ENCODE results near the gene OR5H15. TPM values are rescaled to one million over a fixed set of nuclear protein-coding genes. Genes with fewer than 3 reads are reported as not detected.
"Not testable (repeated sequence)": the region's sequence is repeated elsewhere in the genome, so short reads cannot be mapped to it uniquely, and the experiment has no call there.

The OR5H15 gene
- total RNA-seq (2014; rRNA removed; shearing (Covaris generic)) = not detected in 2 replicates

DNA sequence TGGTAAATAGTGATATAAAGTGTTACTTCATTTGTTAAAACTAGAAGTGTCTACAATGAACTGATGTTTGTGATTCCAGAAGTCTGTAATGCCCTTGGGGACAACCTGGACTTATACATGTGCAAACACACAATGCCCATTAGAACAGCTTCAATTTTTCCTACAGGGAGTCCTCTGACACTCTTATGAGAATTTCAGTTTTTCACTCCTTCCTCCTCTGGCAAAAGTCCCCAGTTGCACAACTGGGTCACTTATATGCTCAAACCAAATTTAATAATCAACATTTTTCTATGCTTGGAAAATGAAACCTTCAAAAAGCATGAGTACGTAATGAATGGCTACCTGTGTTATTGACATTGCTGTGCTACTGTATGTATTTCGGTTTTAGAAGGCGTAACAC, at the start of gene OR5H15:
TSS of gene OR5H15 (plus strand) at position 301 of the 400 bp plus-strand sequence. CDS start 2,004 bp downstream, outside the sequence.
- DNase-seq (ENCODE audit: low spot score) = no peak

DNA sequence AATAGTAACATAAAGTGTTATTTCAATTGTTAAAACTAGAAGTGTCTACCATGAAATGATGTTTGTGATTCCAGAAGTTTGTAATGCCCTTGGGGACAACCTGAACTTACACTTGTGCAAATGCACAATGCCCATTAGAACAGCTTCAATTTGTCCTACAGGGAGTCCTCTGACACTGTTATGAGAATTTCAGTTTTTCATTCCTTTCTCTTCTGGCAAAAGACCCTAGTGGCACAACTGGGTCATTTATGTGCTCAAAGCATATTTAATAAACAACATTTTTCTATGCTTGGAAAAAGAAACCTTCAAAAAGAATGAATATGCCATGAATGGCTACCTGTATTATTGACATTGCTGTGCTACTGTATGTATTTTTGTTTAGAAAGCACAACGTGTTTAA, 36.1 kb upstream of the OR5H15 start, which contains the start of gene OR5H1:
TSS of gene OR5H1 (plus strand) at position 301 of the 400 bp plus-strand sequence. CDS start 1,977 bp downstream, outside the sequence.
- no peak for DNase-seq (ENCODE audit: low spot score)

DNA sequence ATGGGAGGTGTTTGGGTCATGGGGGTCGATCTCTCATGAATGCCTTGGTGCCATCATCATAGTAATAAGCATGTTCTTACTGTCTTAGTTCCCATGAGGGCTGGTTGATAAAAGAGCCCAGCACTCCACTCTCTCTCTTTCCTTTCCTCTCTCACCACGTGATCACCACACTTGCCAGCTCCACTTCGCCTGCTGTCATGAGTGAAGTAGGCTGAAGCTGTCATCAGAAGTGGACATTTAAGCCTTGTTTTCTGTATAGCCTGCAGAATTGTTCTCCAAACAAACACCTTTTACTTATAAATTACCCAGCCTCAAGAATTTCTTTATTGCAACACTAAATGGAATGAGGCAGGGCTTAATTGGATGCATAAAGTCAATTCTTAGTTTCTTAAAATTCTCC, 29.9 kb upstream of the OR5H15 start:
- no peak for DNase-seq (ENCODE audit: low spot score)

DNA sequence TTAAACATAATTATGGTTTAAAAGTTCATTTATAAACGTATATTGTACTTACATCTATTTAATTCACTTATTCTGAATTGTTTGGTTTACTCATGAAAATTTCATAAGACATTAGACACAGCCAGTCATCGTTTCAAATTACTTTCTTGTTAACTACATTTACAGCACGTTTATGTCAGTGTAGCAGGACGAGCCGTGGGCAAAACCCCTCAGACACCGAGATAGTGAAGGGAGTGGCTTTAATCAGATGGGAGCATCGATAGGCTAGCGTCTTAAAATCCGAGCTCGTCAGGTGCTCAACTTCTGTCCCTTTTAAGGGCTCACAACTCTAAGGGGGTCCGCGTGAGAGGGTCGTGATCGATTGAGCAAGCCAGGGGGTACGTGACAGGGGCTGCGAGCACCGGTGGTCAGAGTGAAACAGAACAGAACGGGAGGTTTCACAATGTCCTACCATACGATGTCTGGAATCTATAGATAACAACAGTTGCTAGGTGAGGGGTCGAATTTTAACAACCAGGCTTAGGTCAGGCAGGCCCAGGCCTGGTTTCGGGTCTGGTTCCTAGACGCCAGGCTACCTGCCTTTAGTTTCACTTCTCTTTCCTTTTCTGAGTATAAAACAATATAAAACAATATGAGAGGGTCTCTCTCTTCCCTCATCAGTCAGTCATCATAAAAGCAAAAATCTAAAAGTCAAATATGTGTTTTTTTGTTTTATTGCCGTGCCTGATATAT, 28.5 kb upstream of the OR5H15 start:
- DNase-seq (ENCODE audit: low spot score) = not testable (repeated sequence)

DNA sequence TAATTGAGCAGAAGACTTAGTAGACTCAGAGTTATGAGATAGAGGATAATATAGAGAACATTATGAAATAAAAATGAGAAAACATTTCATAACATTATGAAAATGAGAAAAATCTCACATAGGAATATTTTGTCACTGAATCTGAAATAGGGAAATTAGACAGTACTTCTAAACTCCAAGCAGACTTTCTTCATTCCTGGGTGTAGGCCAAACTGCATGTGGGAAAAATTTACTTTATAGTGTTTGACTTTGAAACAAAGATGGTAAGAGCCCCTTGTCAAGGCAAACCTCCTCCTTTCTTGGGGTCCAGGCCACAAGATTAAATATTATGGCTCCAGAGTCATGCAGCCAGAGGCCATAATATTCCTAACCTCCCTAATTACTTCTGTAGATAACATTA, 26.0 kb upstream of the OR5H15 start:
- no peak for DNase-seq (ENCODE audit: low spot score)

DNA sequence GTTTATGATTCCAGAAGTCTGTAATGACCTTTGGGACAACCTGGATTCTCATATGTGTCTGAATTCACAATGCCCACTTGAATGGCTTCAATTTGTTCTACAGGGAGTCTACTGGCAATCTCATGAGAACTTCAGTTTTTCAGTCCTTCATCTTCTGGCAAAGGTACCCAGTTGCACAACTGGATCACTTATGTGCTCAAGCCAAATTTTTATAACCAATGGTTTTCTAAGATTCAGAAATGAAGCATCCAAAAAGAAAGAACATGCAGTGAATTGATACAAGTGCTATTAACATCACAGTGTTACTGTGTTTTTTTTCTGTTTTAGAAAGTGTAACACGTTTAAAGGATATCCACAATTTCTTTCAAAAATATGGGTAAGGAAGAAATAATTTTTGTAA, 19.3 kb upstream of the OR5H15 start, which contains the start of gene OR5H14:
TSS of gene OR5H14 (plus strand) at position 301 of the 400 bp plus-strand sequence. CDS start 1,907 bp downstream, outside the sequence.
- no peak for DNase-seq (ENCODE audit: low spot score)

DNA sequence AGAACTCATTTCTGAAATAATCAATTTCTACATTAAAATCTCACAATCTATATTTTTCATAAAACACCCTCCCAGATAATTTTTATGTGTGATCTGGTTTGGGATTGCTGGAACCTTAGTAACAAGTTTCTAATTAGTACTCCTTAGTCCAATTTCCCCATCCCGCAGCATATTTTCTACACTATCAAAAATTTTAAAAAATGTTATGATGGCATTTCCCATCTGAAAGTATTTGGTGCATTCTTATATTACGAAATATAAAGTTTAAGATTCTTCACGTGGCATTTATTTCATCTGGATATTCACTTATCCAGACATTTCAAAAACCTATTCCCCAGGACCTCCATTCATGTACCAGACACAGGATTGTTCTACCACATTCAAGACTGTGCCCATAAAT, 17.7 kb upstream of the OR5H15 start:
- no peak for DNase-seq (ENCODE audit: low spot score)

DNA sequence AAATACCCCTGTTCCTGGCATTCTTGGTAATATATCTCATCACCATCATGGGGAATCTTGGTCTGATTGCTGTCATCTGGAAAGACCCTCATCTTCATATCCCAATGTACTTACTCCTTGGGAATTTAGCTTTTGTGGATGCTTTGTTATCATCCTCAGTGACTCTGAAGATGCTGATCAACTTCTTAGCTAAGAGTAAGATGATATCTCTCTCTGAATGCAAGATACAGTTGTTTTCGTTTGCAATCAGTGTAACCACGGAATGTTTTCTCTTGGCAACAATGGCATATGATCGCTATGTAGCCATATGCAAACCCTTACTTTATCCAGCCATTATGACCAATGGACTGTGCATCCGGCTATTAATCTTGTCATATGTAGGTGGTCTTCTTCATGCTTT, 17.0 kb upstream of the OR5H15 start:
- DNase-seq (ENCODE audit: low spot score) = not testable (repeated sequence)

DNA sequence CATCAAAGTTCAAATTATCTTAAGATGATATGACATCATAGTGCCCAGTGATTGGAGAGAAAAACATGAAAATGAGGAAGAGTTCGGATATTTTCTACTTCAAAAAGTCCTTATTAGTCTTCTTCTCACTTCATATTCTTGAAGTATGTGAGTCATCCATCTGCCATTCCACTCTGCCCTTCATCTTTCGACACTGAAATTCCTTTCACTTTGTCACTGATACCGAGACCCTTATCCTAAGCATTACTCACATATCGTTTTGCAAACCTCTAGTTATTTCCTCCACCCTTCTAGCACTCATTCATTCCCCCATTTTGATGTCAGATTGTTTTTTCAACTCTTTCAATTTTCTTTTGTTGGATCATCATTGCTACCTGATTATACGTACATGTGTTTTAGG, 15.3 kb upstream of the OR5H15 start:
- DNase-seq (ENCODE audit: low spot score) = no peak

DNA sequence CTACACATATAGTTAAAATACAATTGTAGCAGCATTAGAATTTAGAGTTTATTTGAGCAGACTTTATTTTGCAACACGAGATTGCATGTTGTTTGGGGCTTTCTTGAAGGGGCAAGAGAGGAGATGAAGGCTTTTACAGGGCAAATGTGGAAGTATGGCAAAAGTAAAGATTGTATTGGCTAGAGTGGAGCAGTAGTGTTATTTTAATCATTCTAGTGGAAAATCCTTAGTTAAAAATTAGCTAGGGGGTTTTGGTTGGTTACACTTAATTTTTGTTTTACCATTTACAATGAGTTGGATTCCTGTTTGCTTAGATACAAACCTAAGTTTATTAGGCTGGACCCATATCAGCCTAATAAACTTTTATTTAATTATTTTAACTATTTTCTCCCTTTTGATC, 4.6 kb downstream of the OR5H15 start:
- DNase-seq (ENCODE audit: low spot score) = no peak

DNA sequence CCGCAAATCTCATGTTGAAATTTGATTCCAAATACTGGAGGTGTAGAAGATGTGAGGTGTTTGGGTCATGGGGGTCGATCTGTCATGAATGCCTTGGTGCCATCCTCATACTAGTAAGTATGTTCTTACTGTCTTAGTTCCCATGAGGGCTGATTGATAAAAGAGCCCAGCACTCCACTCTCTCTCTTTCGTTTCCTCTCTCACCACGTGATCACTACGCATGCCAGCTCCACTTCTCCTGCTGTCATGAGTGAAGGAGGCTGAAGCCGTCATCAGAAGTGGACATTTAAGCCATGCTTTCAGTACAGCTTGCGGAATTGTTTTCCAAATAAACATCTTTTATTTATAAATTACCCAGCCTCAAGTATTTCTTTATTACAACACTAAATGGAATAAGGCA, 6.1 kb downstream of the OR5H15 start:
- DNase-seq (ENCODE audit: low spot score) = no peak

DNA sequence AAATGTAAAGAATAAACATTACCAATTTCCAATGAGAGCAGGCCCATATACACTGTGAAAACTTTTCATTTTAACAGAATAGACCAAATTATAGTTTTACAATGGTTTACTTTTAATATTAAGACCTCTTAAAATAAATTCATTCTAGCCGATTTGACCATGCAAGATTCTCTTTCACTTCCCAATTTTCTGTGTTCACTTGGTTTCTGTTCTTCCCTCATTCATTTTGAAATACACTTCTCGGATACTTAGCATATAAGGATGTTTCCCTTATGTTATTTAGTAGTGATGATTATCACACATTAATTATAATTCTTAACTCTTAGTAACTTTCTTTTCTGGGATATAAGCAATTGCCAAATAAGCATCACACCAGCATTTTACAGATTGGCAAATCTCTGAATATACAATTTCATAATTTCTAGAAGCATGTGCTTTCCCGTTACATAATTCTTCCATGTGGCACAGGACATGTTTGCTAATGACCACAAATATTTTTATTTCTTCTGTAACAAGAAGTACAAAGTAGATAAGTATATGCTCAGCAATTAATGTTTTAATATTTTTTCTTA, 13.9 kb downstream of the OR5H15 start:
- no peak for DNase-seq (ENCODE audit: low spot score)

DNA sequence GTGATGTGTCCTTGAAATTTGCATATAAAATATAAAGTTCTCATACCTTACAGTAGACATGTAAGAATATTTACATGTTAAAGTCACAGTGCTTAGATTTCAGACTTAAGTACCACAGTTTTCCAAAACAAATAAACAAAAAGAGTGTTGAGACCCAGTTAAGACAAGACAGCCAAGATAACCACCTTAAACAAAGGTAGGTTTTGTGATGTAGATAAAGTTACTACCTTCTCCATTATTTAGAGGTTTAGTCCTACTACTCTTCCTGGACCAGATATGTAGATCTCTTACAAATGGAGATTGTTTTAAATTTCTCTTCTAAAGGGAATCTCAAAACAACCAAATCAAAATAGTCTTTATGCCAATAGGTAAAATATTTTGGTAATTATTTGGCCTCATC, 15.7 kb downstream of the OR5H15 start:
- DNase-seq (ENCODE audit: low spot score) = no peak

DNA sequence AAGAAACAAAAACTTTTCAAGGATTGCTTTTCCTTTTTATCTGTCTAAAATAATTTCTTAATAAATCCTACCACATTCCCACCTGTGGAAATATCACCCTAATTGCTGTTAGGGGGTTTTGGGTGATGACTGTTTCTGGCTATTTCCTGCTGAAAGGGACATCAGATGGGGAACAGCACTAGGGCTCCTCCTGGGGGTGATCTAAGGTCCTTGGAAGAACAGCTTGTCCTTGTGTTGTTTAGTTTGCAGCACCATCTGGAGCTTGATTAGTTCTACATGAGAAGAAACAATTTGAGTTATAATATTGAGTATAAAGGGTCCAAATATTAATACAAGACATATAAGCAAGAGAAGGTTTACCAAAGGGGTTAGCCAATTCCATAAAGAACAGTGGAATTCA, 18.7 kb downstream of the OR5H15 start:
- DNase-seq (ENCODE audit: low spot score) = peak; percentile 18

DNA sequence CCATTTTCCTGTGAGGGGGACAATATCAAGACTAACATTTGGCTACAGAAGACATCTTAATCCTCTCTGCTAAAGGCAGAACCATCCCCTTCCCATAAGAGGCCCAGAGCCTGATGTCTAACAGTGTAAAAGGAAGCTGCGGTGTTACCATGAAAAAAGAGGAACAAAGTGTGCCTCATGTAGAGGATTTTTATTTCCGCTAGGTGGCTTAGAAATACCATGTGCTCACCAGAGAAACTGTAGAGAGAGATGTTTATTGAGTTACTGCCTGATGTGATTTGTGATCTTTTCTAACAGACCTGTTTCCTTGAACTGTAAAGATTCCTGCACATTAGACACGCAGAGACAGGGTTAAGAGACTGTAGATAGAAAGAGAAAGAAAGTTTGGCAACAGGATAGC, 22.0 kb downstream of the OR5H15 start:
- DNase-seq (ENCODE audit: low spot score) = peak; percentile 41

DNA sequence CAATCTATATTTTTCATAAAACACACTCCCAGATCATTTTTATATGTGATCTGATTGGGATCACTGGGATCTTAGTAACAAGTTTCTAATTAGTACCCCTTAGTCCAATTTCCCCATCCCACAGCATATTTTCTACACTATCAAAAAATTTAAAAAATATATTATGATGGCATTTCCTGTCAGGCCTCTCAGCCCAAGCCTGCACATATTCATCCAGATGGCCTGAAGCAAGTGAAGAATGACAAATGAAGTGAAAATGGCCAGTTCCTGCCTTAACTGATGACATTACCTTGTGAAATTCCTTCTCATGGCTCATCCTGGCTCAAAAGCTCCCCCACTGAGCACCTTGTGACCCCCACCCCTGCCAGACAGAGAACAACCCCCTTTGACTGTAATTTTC, 24.4 kb downstream of the OR5H15 start:
- DNase-seq (ENCODE audit: low spot score) = not testable (repeated sequence)

DNA sequence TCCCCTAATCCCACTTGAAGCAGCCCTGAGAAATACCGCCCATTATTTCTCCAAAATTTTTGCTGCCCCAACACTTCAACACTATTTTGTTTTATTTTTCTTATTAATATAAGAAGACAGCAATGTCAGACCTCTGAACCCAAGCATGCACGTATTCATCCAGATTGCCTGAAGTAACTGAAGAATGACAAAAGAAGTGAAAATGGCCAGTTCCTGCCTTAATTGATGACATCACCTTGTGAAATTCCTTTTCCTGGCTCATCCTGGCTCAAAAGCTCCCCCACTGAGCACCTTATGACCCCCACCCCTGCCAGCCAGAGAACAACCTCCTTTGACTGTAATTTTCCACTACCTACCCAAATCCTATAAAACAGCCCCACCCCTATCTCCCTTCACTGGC, 29.8 kb downstream of the OR5H15 start:
- not testable (repeated sequence) for DNase-seq (ENCODE audit: low spot score)

DNA sequence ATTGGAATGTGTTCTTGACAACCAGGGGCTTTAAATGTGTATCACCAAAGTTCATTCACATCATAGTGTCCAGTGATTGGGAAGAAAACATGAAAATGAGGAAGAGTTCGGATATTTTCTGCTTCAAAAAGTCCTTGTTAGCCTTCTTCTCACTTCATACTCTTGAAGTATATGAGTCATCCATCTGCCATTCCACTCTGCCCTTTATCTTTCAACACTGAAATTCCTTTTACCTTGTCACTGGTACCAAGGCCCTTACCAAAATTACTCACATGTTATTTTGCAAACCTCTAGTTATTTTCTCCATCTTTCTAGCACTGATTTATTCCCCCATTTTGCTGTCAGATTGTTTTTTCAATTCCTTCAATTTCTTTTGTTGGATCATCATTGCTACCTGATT, 32.5 kb downstream of the OR5H15 start:
- no peak for DNase-seq (ENCODE audit: low spot score)

DNA sequence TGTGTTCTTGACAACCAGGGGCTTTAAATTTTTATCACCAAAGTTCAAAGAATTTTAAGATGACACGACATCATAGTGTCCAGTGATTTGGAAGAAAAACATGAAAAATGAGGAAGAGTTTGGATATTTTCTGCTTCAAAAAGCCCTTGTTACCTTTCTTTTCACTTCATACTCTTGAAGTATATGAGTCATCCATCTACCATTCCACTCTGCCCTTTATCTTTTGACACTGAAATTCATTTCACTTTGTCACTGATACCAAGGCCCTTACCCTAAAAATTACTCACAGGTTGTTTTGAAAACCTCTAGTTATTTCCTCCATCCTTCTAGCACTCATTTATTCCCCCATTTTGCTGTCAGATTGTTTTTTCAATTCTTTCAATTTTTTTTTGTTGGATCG, 42.7 kb downstream of the OR5H15 start:
- no peak for DNase-seq (ENCODE audit: low spot score)

DNA sequence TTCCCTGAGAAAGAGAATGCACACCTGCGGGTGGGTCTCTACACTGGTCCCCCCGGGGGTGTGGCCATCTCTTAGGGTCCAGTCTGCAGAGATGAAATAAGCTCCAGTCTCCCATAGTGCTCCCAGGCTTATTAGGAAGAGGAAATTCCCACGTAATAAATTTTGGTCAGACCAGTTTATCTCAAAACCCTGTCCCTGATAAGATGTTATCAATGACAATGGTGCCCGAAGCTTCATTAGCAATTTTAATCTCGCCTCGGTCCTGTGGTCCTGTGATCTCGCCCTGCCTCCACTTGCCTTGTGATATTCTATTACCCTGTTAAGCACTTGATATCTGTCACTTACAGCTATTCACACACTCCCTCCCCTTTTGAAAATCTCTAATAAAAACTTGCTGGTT, 46.8 kb downstream of the OR5H15 start:
- no peak for DNase-seq (ENCODE audit: low spot score)

DNA sequence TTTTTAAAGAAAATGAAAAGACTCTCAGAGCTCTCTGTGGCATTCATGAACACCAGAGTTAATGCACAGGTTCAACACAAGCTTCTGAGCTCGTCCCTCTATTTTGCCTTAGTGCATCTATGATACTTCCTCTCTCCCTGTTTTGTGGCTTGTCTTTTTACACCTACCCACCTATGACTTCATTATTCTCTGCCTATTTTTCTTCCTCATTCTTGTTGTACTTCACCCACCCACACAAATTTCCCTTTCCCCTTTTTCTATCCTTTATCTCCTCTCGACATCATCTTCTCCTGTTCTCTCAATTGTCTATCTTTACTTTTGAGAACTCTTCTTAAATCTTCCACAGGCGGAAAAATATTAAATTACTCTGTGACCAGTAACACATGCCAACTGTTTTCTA, 48.6 kb downstream of the OR5H15 start:
- no peak for DNase-seq (ENCODE audit: low spot score)

Data from HT-29 (cell line).